Measurements from ENCODE around the gene MRPL3. TPM values are rescaled to one million over a fixed set of nuclear protein-coding genes. Genes with fewer than 3 reads are reported as not detected.

Gene MRPL3
- total RNA-seq, 4 donors from 2014 or later = 82.9 to 92.5 (median 88.6) TPM

- ATAC-seq (ENCODE audit: low FRiP score) = no peak
- TF ChIP-seq, protein P1, sequence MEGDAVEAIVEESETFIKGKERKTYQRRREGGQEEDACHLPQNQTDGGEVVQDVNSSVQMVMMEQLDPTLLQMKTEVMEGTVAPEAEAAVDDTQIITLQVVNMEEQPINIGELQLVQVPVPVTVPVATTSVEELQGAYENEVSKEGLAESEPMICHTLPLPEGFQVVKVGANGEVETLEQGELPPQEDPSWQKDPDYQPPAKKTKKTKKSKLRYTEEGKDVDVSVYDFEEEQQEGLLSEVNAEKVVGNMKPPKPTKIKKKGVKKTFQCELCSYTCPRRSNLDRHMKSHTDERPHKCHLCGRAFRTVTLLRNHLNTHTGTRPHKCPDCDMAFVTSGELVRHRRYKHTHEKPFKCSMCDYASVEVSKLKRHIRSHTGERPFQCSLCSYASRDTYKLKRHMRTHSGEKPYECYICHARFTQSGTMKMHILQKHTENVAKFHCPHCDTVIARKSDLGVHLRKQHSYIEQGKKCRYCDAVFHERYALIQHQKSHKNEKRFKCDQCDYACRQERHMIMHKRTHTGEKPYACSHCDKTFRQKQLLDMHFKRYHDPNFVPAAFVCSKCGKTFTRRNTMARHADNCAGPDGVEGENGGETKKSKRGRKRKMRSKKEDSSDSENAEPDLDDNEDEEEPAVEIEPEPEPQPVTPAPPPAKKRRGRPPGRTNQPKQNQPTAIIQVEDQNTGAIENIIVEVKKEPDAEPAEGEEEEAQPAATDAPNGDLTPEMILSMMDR (IDR thresholded peaks at IDR 0.05) = no peak
- DNase-seq (ENCODE audit: low spot score) = no peak
Observed at GRCh38 chr3:131484496-131485111, 18.2 kb downstream of the MRPL3 start.

DNA sequence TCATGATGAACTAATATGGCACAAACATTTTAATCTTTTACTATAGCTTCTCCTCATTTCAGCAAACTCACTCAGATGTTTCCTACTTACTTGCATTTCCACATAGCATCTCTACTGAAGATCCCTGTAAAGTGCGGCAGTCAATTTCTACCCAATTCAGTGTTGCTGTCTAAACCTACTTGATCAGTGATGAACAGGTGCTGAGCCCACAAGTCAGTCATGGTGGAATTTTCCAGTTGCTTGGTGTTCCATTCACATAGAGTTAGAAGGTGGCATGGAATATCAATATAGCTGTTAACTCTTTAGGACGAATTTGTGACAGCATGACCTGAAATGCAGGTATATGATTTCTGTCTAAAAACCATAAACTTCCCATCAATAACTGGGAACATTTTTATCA, 22.7 kb downstream of the MRPL3 start:
- no peak for ATAC-seq (ENCODE audit: low FRiP score)
- TF ChIP-seq, protein P1 (IDR thresholded peaks at IDR 0.05) = no peak
- no peak for DNase-seq (ENCODE audit: low spot score)

DNA sequence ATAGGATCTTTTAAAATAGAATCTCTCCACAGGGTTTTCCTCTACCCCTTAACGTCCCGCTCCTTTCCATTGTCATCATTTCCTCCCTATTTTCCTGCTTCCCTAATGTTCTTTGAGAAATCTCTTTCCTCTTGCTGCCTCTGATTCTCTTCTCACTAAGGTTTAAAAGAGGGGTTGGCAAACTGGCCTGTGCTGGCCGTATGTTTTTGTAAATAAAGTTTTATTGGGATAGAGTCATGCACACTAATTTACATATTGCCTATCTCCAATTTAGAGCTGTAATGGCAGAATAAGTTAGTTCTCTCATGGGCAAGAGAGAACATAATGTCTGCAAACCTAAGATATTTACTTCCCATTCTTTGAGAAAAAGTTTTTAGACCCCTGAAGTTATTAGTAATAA, 25.0 kb downstream of the MRPL3 start:
- TF ChIP-seq, protein P1 (IDR thresholded peaks at IDR 0.05) = no peak
- DNase-seq (ENCODE audit: low spot score) (no peak), ATAC-seq (ENCODE audit: low FRiP score) (no peak)

- DNase-seq (ENCODE audit: low spot score) (no peak), ATAC-seq (ENCODE audit: low FRiP score) (no peak)
- TF ChIP-seq, protein P1 (IDR thresholded peaks at IDR 0.05) = no peak
Observed at GRCh38 chr3:131474115-131474514, 28.7 kb downstream of the MRPL3 start.

GRCh38 chr3:131470377-131470776, 32.4 kb downstream of the MRPL3 start:
- TF ChIP-seq, protein P1 (IDR thresholded peaks at IDR 0.05) = no peak
- ATAC-seq (ENCODE audit: low FRiP score) = no peak
- no peak for DNase-seq (ENCODE audit: low spot score)

- TF ChIP-seq, protein P1 (IDR thresholded peaks at IDR 0.05) = no peak
- no peak for DNase-seq (ENCODE audit: low spot score)
- ATAC-seq (ENCODE audit: low FRiP score) = no peak
Observed at GRCh38 chr3:131458653-131459052, 44.1 kb downstream of the MRPL3 start.

DNA sequence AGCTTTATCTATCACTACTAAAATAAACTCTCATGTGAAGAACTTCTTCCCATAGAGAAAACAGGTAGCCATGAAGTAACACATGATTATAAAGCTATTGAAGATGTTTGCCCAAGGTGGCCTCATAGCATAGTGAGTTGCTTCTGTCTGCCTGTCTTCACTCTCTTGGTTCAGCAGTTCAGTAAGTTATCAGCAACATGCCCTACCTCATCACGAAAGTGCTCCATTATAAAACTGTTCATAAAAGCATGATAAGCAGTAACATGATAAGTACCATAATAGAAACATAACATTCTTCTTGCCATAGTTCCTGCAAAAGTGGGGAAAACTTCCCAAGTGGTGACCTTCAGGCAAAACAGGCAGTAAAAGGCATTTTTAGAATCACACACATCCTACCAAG, 45.6 kb downstream of the MRPL3 start:
- no peak for DNase-seq (ENCODE audit: low spot score)
- TF ChIP-seq, protein P1 (IDR thresholded peaks at IDR 0.05) = no peak
- ATAC-seq (ENCODE audit: low FRiP score) = no peak
